GM23338 (cell line): ENCODE results near the gene DUSP8. TPM values are rescaled to one million over a fixed set of nuclear protein-coding genes. Genes with fewer than 3 reads are reported as not detected.

ENCODE experiments used
- ATAC-seq: fragments of 200-7000 bp; cut with Tn5 transposase; 3 replicates; pipeline ENCODE4 v1.9.1; 2020
- DNase-seq: peaks from one replicate; pipeline ENCODE4 v3.0.0-alpha.2; 2015; ENCODE audit warnings: low spot score
- H2AFZ ChIP-seq: fragments of 200-600 bp; sonication (generic); 2 replicates; pipeline ENCODE4 v1.8.0; 2016; ENCODE audit warnings: antibody characterized with exemption, mild to moderate bottlenecking, moderate library complexity
- H3F3A ChIP-seq: fragments of 200-600 bp; sonication (generic); replicated peaks from 2 replicates; pipeline ENCODE4 v1.8.0; 2017; ENCODE audit warnings: antibody characterized with exemption, mixed run types, low read depth
- H3K27ac ChIP-seq: fragments of 200-600 bp; sonication (generic); 2 replicates; pipeline ENCODE4 v1.6.1; 2016; ENCODE audit warnings: low read depth
- H3K27me3 ChIP-seq: fragments of 200-600 bp; sonication (generic); 2 replicates; pipeline ENCODE4 v1.8.0; 2016; ENCODE audit warnings: mild to moderate bottlenecking, mixed run types, moderate library complexity; ENCODE audit not compliant: insufficient read depth
- H3K36me3 ChIP-seq: fragments of 200-600 bp; sonication (generic); 2 replicates; pipeline ENCODE4 v1.8.0; 2016; ENCODE audit warnings: mild to moderate bottlenecking; ENCODE audit not compliant: insufficient read depth
- H3K4me1 ChIP-seq: fragments of 200-600 bp; sonication (generic); 2 replicates; pipeline ENCODE4 v1.8.0; 2016; ENCODE audit warnings: mild to moderate bottlenecking, moderate library complexity; ENCODE audit not compliant: insufficient read depth
- H3K4me2 ChIP-seq: fragments of 200-600 bp; sonication (generic); 2 replicates; pipeline ENCODE4 v1.7.1; 2017; ENCODE audit warnings: mixed run types
- H3K4me3 ChIP-seq: fragments of 200-600 bp; sonication (generic); 2 replicates; pipeline ENCODE4 v1.6.1; 2016; ENCODE audit warnings: mixed run types
- H3K79me2 ChIP-seq: fragments of 200-600 bp; sonication (generic); replicated peaks from 2 replicates; pipeline ENCODE4 v1.8.0; 2017; ENCODE audit warnings: mild to moderate bottlenecking; ENCODE audit not compliant: insufficient read depth
- H3K9me2 ChIP-seq: fragments of 200-600 bp; sonication (generic); 2 replicates; pipeline ENCODE4 v1.8.0; 2017; ENCODE audit not compliant: insufficient read depth
- H4K20me1 ChIP-seq: fragments of 200-600 bp; sonication (generic); replicated peaks from 2 replicates; pipeline ENCODE4 v1.8.0; 2017; ENCODE audit warnings: mild to moderate bottlenecking; ENCODE audit not compliant: insufficient read depth
- H3K27ac Mint-ChIP-seq: 2 replicates; pipeline ENCODE4 v1.8.0; 2020; ENCODE audit warnings: inconsistent platforms, mild to moderate bottlenecking, moderate library complexity, mixed read lengths
- H3K27me3 Mint-ChIP-seq: 3 replicates; pipeline ENCODE4 v1.8.0; 2022; ENCODE audit warnings: low read depth, mild to moderate bottlenecking, moderate library complexity, mixed read lengths, inconsistent platforms; ENCODE audit not compliant: insufficient read depth, poor library complexity
- H3K36me3 Mint-ChIP-seq: 3 replicates; pipeline ENCODE4 v1.8.0; 2021; ENCODE audit warnings: low read depth, mild to moderate bottlenecking, inconsistent platforms, moderate library complexity, mixed read lengths
- H3K4me1 Mint-ChIP-seq: 3 replicates; pipeline ENCODE4 v1.8.0; 2020; ENCODE audit warnings: mild to moderate bottlenecking, inconsistent platforms, mixed read lengths
- H3K4me3 Mint-ChIP-seq: 3 replicates; pipeline ENCODE4 v1.8.0; 2021; ENCODE audit warnings: moderate library complexity, mild to moderate bottlenecking, inconsistent platforms, mixed read lengths
- H3K9me3 Mint-ChIP-seq: 3 replicates; pipeline ENCODE4 v1.8.0; 2020; ENCODE audit warnings: moderate library complexity, mild to moderate bottlenecking, inconsistent platforms, mixed read lengths
- CREB1 ChIP-seq: fragments of 250-450 bp; sonication (Bioruptor Pico); IDR thresholded peaks from 2 replicates; pipeline ENCODE4 v1.5.0; 2020; ENCODE audit warnings: low read depth, mild to moderate bottlenecking, moderate library complexity
- ETS1 ChIP-seq: IDR thresholded peaks from 2 replicates; pipeline ENCODE4 v1.6.1; 2016; ENCODE audit warnings: antibody characterized with exemption
- EZH2 ChIP-seq: fragments of 200-600 bp; sonication (generic); IDR thresholded peaks from one replicate; pipeline ENCODE4 v1.8.0; 2017; ENCODE audit warnings: antibody characterized with exemption, mild to moderate bottlenecking, low read depth; ENCODE audit not compliant: unreplicated experiment
- EZH2phosphoT487 ChIP-seq: fragments of 200-600 bp; sonication (generic); IDR thresholded peaks from one replicate; pipeline ENCODE4 v1.8.1; 2018; ENCODE audit warnings: antibody characterized with exemption; ENCODE audit not compliant: unreplicated experiment
- JUNB ChIP-seq: IDR thresholded peaks from one replicate; pipeline ENCODE4 v1.6.1; 2016; ENCODE audit warnings: antibody characterized with exemption; ENCODE audit not compliant: unreplicated experiment
- NANOG ChIP-seq: IDR thresholded peaks from 2 replicates; pipeline ENCODE4 v1.6.1; 2016; ENCODE audit warnings: antibody characterized with exemption, borderline replicate concordance
- POLR2AphosphoS5 ChIP-seq: IDR thresholded peaks from 2 replicates; pipeline ENCODE4 v1.6.1; 2016; ENCODE audit warnings: antibody characterized with exemption, low read depth
- STAT1 ChIP-seq: IDR thresholded peaks from one replicate; pipeline ENCODE4 v1.6.1; 2016; ENCODE audit warnings: antibody characterized with exemption; ENCODE audit not compliant: unreplicated experiment
- ZNF114 ChIP-seq: fragments of 250-450 bp; sonication (Bioruptor Pico); IDR thresholded peaks from 2 replicates; pipeline ENCODE4 v1.5.0; 2020; ENCODE audit warnings: mild to moderate bottlenecking, moderate library complexity
- ZNF331 ChIP-seq: fragments of 250-450 bp; sonication (Bioruptor Pico); IDR thresholded peaks from 2 replicates; pipeline ENCODE4 v1.5.0; 2020; ENCODE audit warnings: low read depth, mild to moderate bottlenecking, moderate library complexity
- polyA plus RNA-seq: library from polyadenylated mRNA; unstranded; fragments of >200 nt; fragmentation: Nextera tagmentation; extraction: Ambion mirVana; gene quantifications from 2 replicates; pipeline ENCODE4 v1.2.1, GENCODE V29; 2016
- total RNA-seq: library from RNA; depleted of rRNA; stranded (reverse); fragments of >200 nt; shearing (Covaris generic); gene quantifications from 2 replicates; pipeline ENCODE4 v1.2.3, GENCODE V29; 2014
- TF ChIP-seq, protein P1 (sequence below), 2 experiments: fragments of 200-600 bp in 1 of 2; sonication (generic) in 1 of 2; conservative IDR thresholded peaks; 2 replicates each; pipeline versions ENCODE4 v1.5.1 to v1.6.1; 2016 to 2017; ENCODE audit warnings: antibody characterized with exemption in 2 of 2, low read depth in 2 of 2, mild to moderate bottlenecking in 2 of 2, moderate library complexity in 1 of 2
- TF ChIP-seq, protein P2 (sequence below): IDR thresholded peaks from one replicate; pipeline ENCODE4 v1.6.1; 2018; ENCODE audit warnings: antibody characterized with exemption; ENCODE audit not compliant: unreplicated experiment

Gene DUSP8
- total and polyA plus RNA-seq, 2 experiments from 2014 or later: 1.1 TPM

- TF ChIP-seq ETS1 (no peak), POLR2AphosphoS5 (no peak), EZH2phosphoT487 (no peak)
Measured at GRCh38 chr11:1597994-1598380, 25.9 kb upstream of the DUSP8 start, which contains the start of gene KRTAP5-2 (continued).

GRCh38 chr11:1597331-1597993, 25.4 kb upstream of the DUSP8 start:
- no peaks in the 10 kb centered on the region for H3K27me3 ChIP-seq
- H3K9me2 ChIP-seq: no peaks in the 10 kb centered on the region
- peaks cover 13% of the 10 kb centered on the region; the same call in 1 of the 2 replicates for H3F3A ChIP-seq
- ATAC-seq (no peak), DNase-seq (no peak)
- H3K79me2 ChIP-seq: no peaks in the 10 kb centered on the region
- H3K36me3 ChIP-seq: no peaks in the 10 kb centered on the region
- peaks cover 5% of the 10 kb centered on the region; the same call in 1 of the 3 replicates for H3K36me3 Mint-ChIP-seq
- H3K4me2 ChIP-seq: peak overlapping the region; percentile 70
- H3K27ac ChIP-seq: no peak overlapping the region
- no peaks in the 10 kb centered on the region for H4K20me1 ChIP-seq
- H3K4me3 ChIP-seq: no peak overlapping the region
- H3K4me1 ChIP-seq: peaks cover 18% of the 10 kb centered on the region
- peaks cover 28% of the 10 kb centered on the region for H3K4me1 Mint-ChIP-seq
- H3K27ac Mint-ChIP-seq: no peak overlapping the region
- H3K4me3 Mint-ChIP-seq: no peak overlapping the region; the same call in 2 of the 3 replicates
- H3K9me3 Mint-ChIP-seq: peaks cover 21% of the 10 kb centered on the region; the same call in 2 of the 3 replicates
- H3K27me3 Mint-ChIP-seq: peaks cover 17% of the 10 kb centered on the region
- H2AFZ ChIP-seq: peak overlapping the region; percentile 73
- TF ChIP-seq EZH2phosphoT487 (no peak), STAT1 (no peak), NANOG (no peak), JUNB (no peak), POLR2AphosphoS5 (no peak), ETS1 (no peak), ZNF331 (CRISPR knock-in tag) (no peak), EZH2 (no peak), ZNF114 (CRISPR knock-in tag) (no peak), CREB1 (CRISPR knock-in tag) (no peak)
- TF ChIP-seq, protein P1, sequence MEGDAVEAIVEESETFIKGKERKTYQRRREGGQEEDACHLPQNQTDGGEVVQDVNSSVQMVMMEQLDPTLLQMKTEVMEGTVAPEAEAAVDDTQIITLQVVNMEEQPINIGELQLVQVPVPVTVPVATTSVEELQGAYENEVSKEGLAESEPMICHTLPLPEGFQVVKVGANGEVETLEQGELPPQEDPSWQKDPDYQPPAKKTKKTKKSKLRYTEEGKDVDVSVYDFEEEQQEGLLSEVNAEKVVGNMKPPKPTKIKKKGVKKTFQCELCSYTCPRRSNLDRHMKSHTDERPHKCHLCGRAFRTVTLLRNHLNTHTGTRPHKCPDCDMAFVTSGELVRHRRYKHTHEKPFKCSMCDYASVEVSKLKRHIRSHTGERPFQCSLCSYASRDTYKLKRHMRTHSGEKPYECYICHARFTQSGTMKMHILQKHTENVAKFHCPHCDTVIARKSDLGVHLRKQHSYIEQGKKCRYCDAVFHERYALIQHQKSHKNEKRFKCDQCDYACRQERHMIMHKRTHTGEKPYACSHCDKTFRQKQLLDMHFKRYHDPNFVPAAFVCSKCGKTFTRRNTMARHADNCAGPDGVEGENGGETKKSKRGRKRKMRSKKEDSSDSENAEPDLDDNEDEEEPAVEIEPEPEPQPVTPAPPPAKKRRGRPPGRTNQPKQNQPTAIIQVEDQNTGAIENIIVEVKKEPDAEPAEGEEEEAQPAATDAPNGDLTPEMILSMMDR (conservative IDR thresholded peaks at IDR 0.05; ENCODE audit: low read depth in 2 of 2): no peak
- TF ChIP-seq, protein P2, sequence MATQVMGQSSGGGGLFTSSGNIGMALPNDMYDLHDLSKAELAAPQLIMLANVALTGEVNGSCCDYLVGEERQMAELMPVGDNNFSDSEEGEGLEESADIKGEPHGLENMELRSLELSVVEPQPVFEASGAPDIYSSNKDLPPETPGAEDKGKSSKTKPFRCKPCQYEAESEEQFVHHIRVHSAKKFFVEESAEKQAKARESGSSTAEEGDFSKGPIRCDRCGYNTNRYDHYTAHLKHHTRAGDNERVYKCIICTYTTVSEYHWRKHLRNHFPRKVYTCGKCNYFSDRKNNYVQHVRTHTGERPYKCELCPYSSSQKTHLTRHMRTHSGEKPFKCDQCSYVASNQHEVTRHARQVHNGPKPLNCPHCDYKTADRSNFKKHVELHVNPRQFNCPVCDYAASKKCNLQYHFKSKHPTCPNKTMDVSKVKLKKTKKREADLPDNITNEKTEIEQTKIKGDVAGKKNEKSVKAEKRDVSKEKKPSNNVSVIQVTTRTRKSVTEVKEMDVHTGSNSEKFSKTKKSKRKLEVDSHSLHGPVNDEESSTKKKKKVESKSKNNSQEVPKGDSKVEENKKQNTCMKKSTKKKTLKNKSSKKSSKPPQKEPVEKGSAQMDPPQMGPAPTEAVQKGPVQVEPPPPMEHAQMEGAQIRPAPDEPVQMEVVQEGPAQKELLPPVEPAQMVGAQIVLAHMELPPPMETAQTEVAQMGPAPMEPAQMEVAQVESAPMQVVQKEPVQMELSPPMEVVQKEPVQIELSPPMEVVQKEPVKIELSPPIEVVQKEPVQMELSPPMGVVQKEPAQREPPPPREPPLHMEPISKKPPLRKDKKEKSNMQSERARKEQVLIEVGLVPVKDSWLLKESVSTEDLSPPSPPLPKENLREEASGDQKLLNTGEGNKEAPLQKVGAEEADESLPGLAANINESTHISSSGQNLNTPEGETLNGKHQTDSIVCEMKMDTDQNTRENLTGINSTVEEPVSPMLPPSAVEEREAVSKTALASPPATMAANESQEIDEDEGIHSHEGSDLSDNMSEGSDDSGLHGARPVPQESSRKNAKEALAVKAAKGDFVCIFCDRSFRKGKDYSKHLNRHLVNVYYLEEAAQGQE: no peak
